ENCODE measurements around the gene ZNF195.
"Not testable (repeated sequence)": the region's sequence is repeated elsewhere in the genome, so short reads cannot be mapped to it uniquely, and the experiment has no call there.

DNA sequence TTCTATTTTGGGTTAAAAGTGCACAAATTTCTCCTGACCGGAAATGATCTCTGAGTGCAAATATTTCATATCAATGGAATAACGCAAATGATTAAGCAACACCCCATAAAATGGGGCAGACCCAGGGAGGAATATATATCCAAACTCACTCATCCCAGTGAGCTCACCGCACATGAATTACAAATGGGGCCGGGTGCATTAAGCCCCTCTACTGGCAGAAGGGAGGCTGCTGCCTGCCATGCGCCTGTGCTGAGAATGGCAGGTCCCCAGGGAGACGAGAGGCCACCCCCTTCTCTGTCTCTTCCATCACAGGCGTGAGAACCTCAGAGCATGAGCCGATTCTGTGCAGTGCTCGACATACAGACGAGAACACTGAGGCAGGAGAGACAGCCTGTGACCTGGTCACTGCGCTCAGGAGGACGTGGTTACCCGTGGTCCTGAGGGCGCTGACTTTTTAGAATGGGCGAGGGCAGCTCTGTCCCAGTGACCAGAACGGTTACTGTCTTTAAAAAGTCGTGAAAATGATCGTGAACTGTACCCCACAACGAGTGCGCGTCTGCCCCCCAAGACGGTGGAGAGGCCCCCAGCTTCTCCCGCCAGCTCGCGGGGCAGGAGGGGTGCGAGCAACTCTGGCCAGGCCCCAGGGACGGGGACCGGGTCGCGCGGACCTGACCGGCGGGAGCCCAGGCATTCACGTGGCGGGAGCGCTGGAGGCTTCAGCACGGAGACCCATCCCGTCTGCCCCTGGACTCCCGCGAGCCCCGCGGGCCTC lies 42.8 kb upstream of the ZNF195 start:
- TF ChIP-seq, protein P1, sequence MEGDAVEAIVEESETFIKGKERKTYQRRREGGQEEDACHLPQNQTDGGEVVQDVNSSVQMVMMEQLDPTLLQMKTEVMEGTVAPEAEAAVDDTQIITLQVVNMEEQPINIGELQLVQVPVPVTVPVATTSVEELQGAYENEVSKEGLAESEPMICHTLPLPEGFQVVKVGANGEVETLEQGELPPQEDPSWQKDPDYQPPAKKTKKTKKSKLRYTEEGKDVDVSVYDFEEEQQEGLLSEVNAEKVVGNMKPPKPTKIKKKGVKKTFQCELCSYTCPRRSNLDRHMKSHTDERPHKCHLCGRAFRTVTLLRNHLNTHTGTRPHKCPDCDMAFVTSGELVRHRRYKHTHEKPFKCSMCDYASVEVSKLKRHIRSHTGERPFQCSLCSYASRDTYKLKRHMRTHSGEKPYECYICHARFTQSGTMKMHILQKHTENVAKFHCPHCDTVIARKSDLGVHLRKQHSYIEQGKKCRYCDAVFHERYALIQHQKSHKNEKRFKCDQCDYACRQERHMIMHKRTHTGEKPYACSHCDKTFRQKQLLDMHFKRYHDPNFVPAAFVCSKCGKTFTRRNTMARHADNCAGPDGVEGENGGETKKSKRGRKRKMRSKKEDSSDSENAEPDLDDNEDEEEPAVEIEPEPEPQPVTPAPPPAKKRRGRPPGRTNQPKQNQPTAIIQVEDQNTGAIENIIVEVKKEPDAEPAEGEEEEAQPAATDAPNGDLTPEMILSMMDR (IDR thresholded peaks at IDR 0.05): not testable (repeated sequence)
- TF ChIP-seq POLR2A (IDR thresholded peaks at IDR 0.05): not testable (repeated sequence)

Measured in lower leg skin (tissue), 3 donors.